Spleen (tissue), 11 donors: ENCODE measurements around the gene CDKN3. TPM values are rescaled to one million over a fixed set of nuclear protein-coding genes. Genes with fewer than 3 reads are reported as not detected.

Experiments
- DNase-seq: peaks from one replicate; pipeline ENCODE4 v3.0.0-alpha.2; 2020
- H3K27ac ChIP-seq, 8 donors: fragments of 200-600 bp; sonication (generic) in 7 of 8; 1 replicate in 4 of 8; 2 replicates in 4 of 8; pipeline versions ENCODE4 v1.5.0 to v1.8.0; 2016 to 2021; ENCODE audit warnings: inconsistent platforms in 4 of 8, mild to moderate bottlenecking in 4 of 8, moderate library complexity in 1 of 8
- H3K27me3 ChIP-seq, 7 donors: fragments of 200-600 bp; sonication (generic) in 6 of 7; replicated peaks in 1 of 7; 1 replicate in 4 of 7; 2 replicates in 3 of 7; pipeline versions ENCODE4 v1.5.0 to v1.8.0; 2016 to 2021; ENCODE audit warnings: inconsistent platforms in 3 of 7, mild to moderate bottlenecking in 1 of 7
- H3K36me3 ChIP-seq, 6 donors: fragments of 200-600 bp; sonication (generic) in 5 of 6; 1 replicate in 4 of 6; 2 replicates in 2 of 6; pipeline versions ENCODE4 v1.5.0 to v1.8.0; 2016 to 2021; ENCODE audit warnings: inconsistent platforms in 2 of 6
- H3K4me1 ChIP-seq, 6 donors: fragments of 200-600 bp; sonication (generic) in 5 of 6; 1 replicate in 3 of 6; 2 replicates in 3 of 6; pipeline versions ENCODE4 v1.5.0 to v1.8.0; 2016 to 2021; ENCODE audit warnings: inconsistent platforms in 3 of 6
- H3K4me3 ChIP-seq, 8 donors: fragments of 200-600 bp; sonication (generic) in 7 of 8; 1 replicate in 4 of 8; 2 replicates in 4 of 8; pipeline versions ENCODE4 v1.5.0 to v1.8.0; 2016 to 2021; ENCODE audit warnings: inconsistent platforms in 4 of 8, mild to moderate bottlenecking in 4 of 8, moderate library complexity in 2 of 8
- H3K9me3 ChIP-seq, 8 donors: fragments of 200-600 bp; sonication (generic) in 7 of 8; 1 replicate in 4 of 8; 2 replicates in 4 of 8; pipeline versions ENCODE4 v1.5.0 to v1.8.0; 2016 to 2021; ENCODE audit warnings: inconsistent platforms in 4 of 8
- POLR2A ChIP-seq, 3 donors: fragments of 450-650 bp; IDR thresholded peaks; one replicate each; pipeline ENCODE4 v1.5.1; 2017; ENCODE audit warnings: antibody characterized with exemption in 3 of 3, mild to moderate bottlenecking in 1 of 3
- POLR2AphosphoS5 ChIP-seq, 3 donors: sonication (generic); formaldehyde crosslinking; IDR thresholded peaks; one replicate each; pipeline ENCODE4 v1.5.1; 2017; ENCODE audit warnings: antibody characterized with exemption in 3 of 3
- WGBS, 5 donors: extraction: QIAGEN DNeasy Blood & Tissue Kit in 3 of 5; methylation state at CpG; one replicate each; pipeline versions ENCODE4 v1.1.5 to v1.1.7; 2013 to 2018; 5-methylcytosine and 5-hydroxymethylcytosine counted together
- intact Hi-C: fragments of 100-400 bp; cut with DNase I; formaldehyde crosslinking; loops from one replicate; pipeline ENCODE4 v1.15.0; 2023; ENCODE audit warnings: low total_unique reads
- polyA plus RNA-seq, 3 donors: library from polyadenylated mRNA; stranded (reverse); fragments of 200-250 nt; gene quantifications; one replicate each; pipeline ENCODE4 v1.2.1, GENCODE V29; 2013
- total RNA-seq, 7 donors: library from RNA; depleted of rRNA in 3 of 7; stranded (reverse); fragments of >200 nt in 3 of 7; fragmentation: NEBNext Ultra II Directional in 4 of 7; extraction: Animal tissue kit (Norgen Biotek cat#: 25700) in 4 of 7; gene quantifications; one replicate each; pipeline versions ENCODE4 v1.1.0 to v1.2.1, GENCODE V29; 2016 to 2021
- TF ChIP-seq, protein P1 (sequence below), 11 experiments: fragments of 200-600 bp in 7 of 11; fragments of 450-650 bp in 4 of 11; sonication (generic) in 4 of 11; IDR thresholded peaks in 8 of 11; conservative IDR thresholded peaks in 3 of 11; 1 replicate in 7 of 11; 2 replicates in 4 of 11; pipeline versions ENCODE4 v1.4.0 to v1.8.0; 2016 to 2021; ENCODE audit warnings: antibody characterized with exemption in 11 of 11, inconsistent platforms in 4 of 11, mild to moderate bottlenecking in 1 of 11
- donor health status: healthy with polysubstance abuse.
- donor health status: DM: no; HTN: no; CAD: no; lungs with moderate emphysema.
- donor health status: DM: no; HTN: no; CAD: no.
- donor health status: Bipolar disorder and iron deficiency.
- donor health status: healthy.
- donor health status: DM: no; HTN: no; CAD: no.
- donor health status: DM: yes; HTN: yes; CAD: no.

CDKN3 gene
- total and polyA plus RNA-seq, 10 donors, result 1.7 to 21.3 (median 5.4) TPM

DNA sequence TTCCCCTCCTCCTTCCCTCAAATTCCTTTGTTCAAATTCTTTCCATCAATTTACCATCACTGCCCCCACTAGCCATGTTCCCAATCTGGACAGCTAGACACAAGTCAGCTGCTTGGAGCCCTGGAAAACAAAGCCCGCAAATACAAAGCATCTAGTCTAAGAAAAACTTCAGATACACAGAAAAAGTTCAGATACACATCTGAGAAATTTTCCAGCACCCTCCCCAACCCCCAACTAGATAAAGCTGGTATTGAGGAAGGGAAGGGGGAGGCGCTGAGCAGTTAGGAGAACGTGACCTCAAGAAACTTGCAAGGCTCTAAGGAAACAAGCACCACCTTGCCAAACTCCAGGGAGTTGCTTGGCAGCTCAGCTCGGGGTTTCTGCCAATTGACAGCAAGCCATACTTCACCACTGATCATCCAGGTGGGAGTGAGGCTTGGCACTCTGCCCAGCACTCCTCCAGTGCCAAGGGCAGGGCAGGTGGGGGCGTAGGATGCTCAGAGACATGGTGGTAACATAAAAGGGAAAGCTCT, 49.4 kb downstream of the CDKN3 start:
- H3K36me3 ChIP-seq, result no peaks in the 10 kb centered on the region
- no peak overlapping the region for H3K4me3 ChIP-seq
- peaks cover 0 to 50% (median 10%) of the 10 kb centered on the region in 6 donors for H3K4me1 ChIP-seq
- TF ChIP-seq POLR2A (IDR thresholded peaks at IDR 0.05) (no peak), POLR2AphosphoS5 (IDR thresholded peaks at IDR 0.05) (no peak)
- TF ChIP-seq, protein P1, sequence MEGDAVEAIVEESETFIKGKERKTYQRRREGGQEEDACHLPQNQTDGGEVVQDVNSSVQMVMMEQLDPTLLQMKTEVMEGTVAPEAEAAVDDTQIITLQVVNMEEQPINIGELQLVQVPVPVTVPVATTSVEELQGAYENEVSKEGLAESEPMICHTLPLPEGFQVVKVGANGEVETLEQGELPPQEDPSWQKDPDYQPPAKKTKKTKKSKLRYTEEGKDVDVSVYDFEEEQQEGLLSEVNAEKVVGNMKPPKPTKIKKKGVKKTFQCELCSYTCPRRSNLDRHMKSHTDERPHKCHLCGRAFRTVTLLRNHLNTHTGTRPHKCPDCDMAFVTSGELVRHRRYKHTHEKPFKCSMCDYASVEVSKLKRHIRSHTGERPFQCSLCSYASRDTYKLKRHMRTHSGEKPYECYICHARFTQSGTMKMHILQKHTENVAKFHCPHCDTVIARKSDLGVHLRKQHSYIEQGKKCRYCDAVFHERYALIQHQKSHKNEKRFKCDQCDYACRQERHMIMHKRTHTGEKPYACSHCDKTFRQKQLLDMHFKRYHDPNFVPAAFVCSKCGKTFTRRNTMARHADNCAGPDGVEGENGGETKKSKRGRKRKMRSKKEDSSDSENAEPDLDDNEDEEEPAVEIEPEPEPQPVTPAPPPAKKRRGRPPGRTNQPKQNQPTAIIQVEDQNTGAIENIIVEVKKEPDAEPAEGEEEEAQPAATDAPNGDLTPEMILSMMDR (IDR thresholded peaks at IDR 0.05 in 8 of 11, conservative IDR thresholded peaks at IDR 0.05 in 3 of 11), result no peak
- intact Hi-C loops, result no loop called here
- no peaks in the 10 kb centered on the region for H3K27me3 ChIP-seq
- no peak for DNase-seq
- 39 to 50% (median 42%) methylated on average over 5 of the region's 5 CpGs for WGBS, 5 donors
- H3K9me3 ChIP-seq, result no peaks in the 10 kb centered on the region
- peak overlapping the region in 7 of 8 donors; percentile 21 to 87 (median 78) for H3K27ac ChIP-seq

DNA sequence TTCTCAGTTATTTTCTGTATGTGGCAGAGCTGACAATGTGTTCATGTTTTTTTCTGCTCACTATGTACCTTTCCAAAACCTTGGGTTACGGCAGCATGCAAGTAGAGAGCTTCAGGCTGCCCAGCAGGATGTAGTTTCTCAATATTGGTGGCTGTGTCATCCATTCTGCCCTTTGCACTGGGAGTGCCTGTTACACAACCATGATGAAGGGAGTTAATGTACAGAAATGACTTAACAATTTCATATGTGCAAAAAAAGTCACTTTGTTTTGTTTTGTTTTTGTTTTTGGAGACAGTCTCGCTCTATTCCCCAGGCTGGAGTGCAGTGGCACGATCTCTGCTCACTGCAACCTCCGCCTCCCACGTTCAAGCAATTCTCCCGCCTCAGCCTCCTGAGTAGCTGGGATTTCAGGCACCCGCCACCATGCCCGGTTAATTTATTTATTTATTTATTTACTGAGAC, 50.5 kb downstream of the CDKN3 start:
- TF ChIP-seq POLR2A (IDR thresholded peaks at IDR 0.05) (no peak), POLR2AphosphoS5 (IDR thresholded peaks at IDR 0.05) (peak in 1 of 3 donors; percentile 70)
- Histone ChIP-seq H3K27ac (peak overlapping the region in 7 of 8 donors; percentile 21 to 87 (median 78)), H3K4me1 (peaks cover 0 to 43% (median 4%) of the 10 kb centered on the region in 6 donors), H3K9me3 (no peaks in the 10 kb centered on the region), H3K4me3 (peak overlapping the region in 1 of 8 donors; percentile 29), H3K27me3 (no peaks in the 10 kb centered on the region), H3K36me3 (no peaks in the 10 kb centered on the region)
- no peak for DNase-seq
- intact Hi-C loops, result no loop called here
- WGBS, 5 donors, result 68 to 86% (median 76%) methylated on average over 8 of the region's 8 CpGs

DNA sequence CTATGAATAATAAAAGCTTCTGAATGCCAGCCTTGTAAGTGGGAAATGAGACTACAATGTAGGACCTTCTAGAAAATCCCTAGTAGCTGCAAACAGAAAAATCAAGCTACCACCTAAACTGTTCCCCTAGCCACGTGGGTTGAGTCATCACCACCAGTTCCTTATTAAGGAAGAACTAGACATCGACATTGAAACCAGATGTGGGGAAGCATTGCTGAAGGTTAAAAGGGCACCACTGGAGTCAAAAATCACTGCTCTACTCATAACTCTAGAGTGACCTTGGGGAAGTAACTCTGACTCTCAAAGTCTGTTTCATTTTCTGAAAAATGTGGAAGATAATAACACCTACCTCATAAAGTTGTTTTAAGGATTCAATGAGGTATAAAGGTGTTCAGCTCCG, 53.7 kb downstream of the CDKN3 start:
- DNase-seq, result no peak
- Histone ChIP-seq H3K27me3 (no peaks in the 10 kb centered on the region), H3K9me3 (no peaks in the 10 kb centered on the region), H3K36me3 (no peaks in the 10 kb centered on the region), H3K4me1 (peaks cover 0 to 39% (median 2%) of the 10 kb centered on the region in 6 donors), H3K27ac (peak overlapping the region in 2 of 8 donors; percentile 18 to 38), H3K4me3 (no peak overlapping the region)
- intact Hi-C loops, result no loop called here
- TF ChIP-seq POLR2A (IDR thresholded peaks at IDR 0.05) (no peak), POLR2AphosphoS5 (IDR thresholded peaks at IDR 0.05) (no peak)
- TF ChIP-seq, protein P1 (IDR thresholded peaks at IDR 0.05 in 8 of 11, conservative IDR thresholded peaks at IDR 0.05 in 3 of 11), result no peak
- 33 to 41% (median 35%) methylated on average over 3 of the region's 3 CpGs for WGBS, 5 donors

DNA sequence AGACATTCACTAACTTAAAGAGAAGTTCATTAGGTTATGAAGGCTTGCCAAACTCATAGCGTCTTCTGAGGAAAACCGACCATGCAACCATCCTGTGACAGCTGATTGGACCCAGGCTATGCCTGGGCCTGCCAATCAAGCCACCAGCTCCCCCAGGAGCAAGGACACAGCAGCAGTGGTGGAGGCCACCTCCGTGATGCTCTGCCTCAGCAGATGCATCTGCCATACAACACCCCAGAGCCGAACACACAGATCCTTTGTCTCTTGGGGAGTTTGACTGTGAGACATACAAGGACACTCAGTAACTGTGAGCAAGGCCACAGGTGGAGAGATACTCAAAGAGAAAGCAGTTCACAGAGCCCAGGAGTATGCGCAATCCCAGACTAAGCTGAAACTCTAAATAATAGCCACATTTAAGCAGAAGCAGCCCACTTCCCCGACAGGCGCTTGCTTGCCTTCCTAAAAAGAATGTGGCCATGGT, 54.4 kb downstream of the CDKN3 start:
- TF ChIP-seq POLR2A (IDR thresholded peaks at IDR 0.05) (no peak), POLR2AphosphoS5 (IDR thresholded peaks at IDR 0.05) (no peak)
- TF ChIP-seq, protein P1 (IDR thresholded peaks at IDR 0.05 in 8 of 11, conservative IDR thresholded peaks at IDR 0.05 in 3 of 11), result no peak
- 82 to 93% (median 87%) methylated on average over 7 of the region's 7 CpGs for WGBS, 5 donors
- Histone ChIP-seq H3K4me1 (peaks cover 0 to 33% (median 2%) of the 10 kb centered on the region in 6 donors), H3K36me3 (no peaks in the 10 kb centered on the region), H3K27me3 (no peaks in the 10 kb centered on the region), H3K4me3 (no peak overlapping the region), H3K27ac (peak overlapping the region in 1 of 8 donors; percentile 38), H3K9me3 (no peaks in the 10 kb centered on the region)
- no peak for DNase-seq
- intact Hi-C loops, result no loop called here
